DOHH2 (cell line): ENCODE measurements around the gene CYP26B1.

Experiments used
- H3F3A ChIP-seq: fragments of 200-600 bp; sonication (generic), shearing (Covaris generic); 2 replicates; pipeline ENCODE4 v1.6.0; 2016; ENCODE audit warnings: antibody characterized with exemption, mild to moderate bottlenecking; ENCODE audit not compliant: control insufficient read depth, insufficient read depth
- H3K27ac ChIP-seq: fragments of 200-600 bp; sonication (generic); 2 replicates; pipeline ENCODE4 v1.5.1; 2014; ENCODE audit warnings: low read depth, mild to moderate bottlenecking, low read length, moderate library complexity
- H3K27me3 ChIP-seq: fragments of 200-600 bp; sonication (generic); 2 replicates; pipeline ENCODE4 v1.6.1; 2014; ENCODE audit warnings: mild to moderate bottlenecking, low read length, mixed read lengths; ENCODE audit not compliant: control insufficient read depth
- H3K36me3 ChIP-seq: fragments of 200-600 bp; sonication (generic); 2 replicates; pipeline ENCODE4 v1.6.1; 2014; ENCODE audit warnings: mild to moderate bottlenecking, low read length, moderate library complexity, mixed read lengths; ENCODE audit not compliant: control insufficient read depth
- H3K4me1 ChIP-seq: fragments of 200-600 bp; sonication (generic); 2 replicates; pipeline ENCODE4 v1.6.1; 2014; ENCODE audit warnings: mild to moderate bottlenecking, low read length, mixed read lengths; ENCODE audit not compliant: control insufficient read depth
- H3K4me2 ChIP-seq: fragments of 200-600 bp; sonication (generic); 2 replicates; pipeline ENCODE4 v1.6.0; 2014; ENCODE audit warnings: mild to moderate bottlenecking, low read length, moderate library complexity
- H3K4me3 ChIP-seq: fragments of 200-600 bp; sonication (generic); 2 replicates; pipeline ENCODE4 v1.5.1; 2014; ENCODE audit warnings: mild to moderate bottlenecking, low read length, mixed read lengths
- H3K79me2 ChIP-seq: fragments of 200-600 bp; sonication (generic); 2 replicates; pipeline ENCODE4 v1.6.1; 2014; ENCODE audit warnings: mild to moderate bottlenecking, low read length, mixed read lengths; ENCODE audit not compliant: control insufficient read depth
- H3K9me2 ChIP-seq: fragments of 200-600 bp; sonication (generic); replicated peaks from 2 replicates; pipeline ENCODE4 v1.6.1; 2014; ENCODE audit warnings: mild to moderate bottlenecking, low read length, mixed read lengths; ENCODE audit not compliant: control insufficient read depth
- H3K9me3 ChIP-seq: fragments of 200-600 bp; sonication (generic); 2 replicates; pipeline ENCODE4 v1.6.1; 2014; ENCODE audit warnings: antibody characterized with exemption, low read length, mixed read lengths; ENCODE audit not compliant: control insufficient read depth, insufficient read depth
- H4K20me1 ChIP-seq: fragments of 200-600 bp; sonication (generic); 2 replicates; pipeline ENCODE4 v1.6.0; 2014; ENCODE audit warnings: low read depth, mild to moderate bottlenecking, antibody characterized with exemption, low read length, moderate library complexity; ENCODE audit not compliant: control insufficient read depth, insufficient read depth
- CTCF ChIP-seq: fragments of 200-600 bp; sonication (generic); IDR thresholded peaks from one replicate; pipeline ENCODE4 v1.5.1; 2014; ENCODE audit warnings: antibody characterized with exemption, mild to moderate bottlenecking, low read depth, low read length; ENCODE audit not compliant: poor library complexity, severe bottlenecking
- EZH2phosphoT487 ChIP-seq: fragments of 200-600 bp; sonication (generic); IDR thresholded peaks from 2 replicates; pipeline ENCODE4 v1.6.1; 2017; ENCODE audit warnings: borderline replicate concordance, mild to moderate bottlenecking, antibody characterized with exemption, low read length, moderate library complexity, mixed read lengths

The CYP26B1 gene

GRCh38 chr2:72128059-72128842 lies 19.4 kb downstream of the CYP26B1 start:
- no peaks in the 10 kb centered on the region for H3F3A ChIP-seq

DNA sequence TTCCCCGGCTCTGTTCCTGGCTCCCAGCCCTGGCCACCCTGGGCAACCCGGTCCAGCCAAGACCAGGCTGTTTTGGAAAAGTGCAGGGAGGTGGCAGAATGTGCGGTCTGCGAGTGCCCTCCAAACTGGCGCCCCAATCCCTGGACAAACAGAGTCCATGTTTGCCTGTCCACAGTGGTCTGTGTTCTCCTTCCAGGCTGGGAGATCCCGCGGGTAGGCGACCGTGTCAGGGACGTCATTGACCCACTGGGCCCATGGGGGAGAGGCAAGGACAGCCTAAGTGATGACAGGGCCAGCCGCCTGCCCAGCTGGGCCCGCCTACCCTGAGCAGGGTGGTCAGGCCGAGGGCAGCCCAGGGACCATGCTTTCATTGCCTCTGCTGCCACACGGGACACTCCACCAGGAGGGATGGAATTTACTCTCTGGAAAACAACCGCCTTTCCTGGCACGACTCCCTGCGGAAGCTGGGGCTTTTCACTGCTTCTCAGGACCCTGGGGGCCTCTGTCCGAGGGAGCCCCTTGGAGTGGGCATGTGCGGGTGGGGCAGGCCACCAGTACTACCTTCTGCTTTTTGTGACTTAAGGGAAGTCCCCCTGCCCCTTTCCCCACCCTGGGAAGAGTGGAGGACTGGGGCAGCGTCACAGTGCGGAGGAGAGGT lies 20.1 kb downstream of the CYP26B1 start:
- Histone ChIP-seq H4K20me1 (no peaks in the 10 kb centered on the region), H3K9me3 (no peaks in the 10 kb centered on the region), H3K27me3 (no peaks in the 10 kb centered on the region), H3K27ac (no peak overlapping the region), H3K79me2 (no peaks in the 10 kb centered on the region), H3K9me2 (no peaks in the 10 kb centered on the region), H3K4me1 (no peaks in the 10 kb centered on the region), H3K36me3 (no peaks in the 10 kb centered on the region), H3K4me2 (no peak overlapping the region), H3F3A (no peaks in the 10 kb centered on the region), H3K4me3 (no peak overlapping the region)
- TF ChIP-seq CTCF (no peak), EZH2phosphoT487 (no peak)

More at GRCh38 chr2:72128059-72128842, 19.4 kb downstream of the CYP26B1 start:
- Histone ChIP-seq H3K79me2 (no peaks in the 10 kb centered on the region), H3K4me3 (no peak overlapping the region), H3K4me1 (no peaks in the 10 kb centered on the region), H3K9me2 (no peaks in the 10 kb centered on the region), H4K20me1 (no peaks in the 10 kb centered on the region), H3K4me2 (no peak overlapping the region), H3K36me3 (no peaks in the 10 kb centered on the region), H3K9me3 (no peaks in the 10 kb centered on the region), H3K27ac (no peak overlapping the region), H3K27me3 (no peaks in the 10 kb centered on the region)
- TF ChIP-seq EZH2phosphoT487 (no peak), CTCF (no peak)

GRCh38 chr2:72126186-72127100 lies 21.2 kb downstream of the CYP26B1 start:
- Histone ChIP-seq H4K20me1 (no peaks in the 10 kb centered on the region), H3K4me2 (no peak overlapping the region), H3K79me2 (no peaks in the 10 kb centered on the region), H3K27ac (no peak overlapping the region), H3F3A (no peaks in the 10 kb centered on the region), H3K27me3 (no peaks in the 10 kb centered on the region), H3K36me3 (no peaks in the 10 kb centered on the region), H3K4me3 (no peak overlapping the region), H3K4me1 (no peaks in the 10 kb centered on the region), H3K9me3 (no peaks in the 10 kb centered on the region), H3K9me2 (no peaks in the 10 kb centered on the region)
- TF ChIP-seq EZH2phosphoT487 = no peak
- TF ChIP-seq CTCF = no peak
